ENCODE results near the gene PEX16.

DNA sequence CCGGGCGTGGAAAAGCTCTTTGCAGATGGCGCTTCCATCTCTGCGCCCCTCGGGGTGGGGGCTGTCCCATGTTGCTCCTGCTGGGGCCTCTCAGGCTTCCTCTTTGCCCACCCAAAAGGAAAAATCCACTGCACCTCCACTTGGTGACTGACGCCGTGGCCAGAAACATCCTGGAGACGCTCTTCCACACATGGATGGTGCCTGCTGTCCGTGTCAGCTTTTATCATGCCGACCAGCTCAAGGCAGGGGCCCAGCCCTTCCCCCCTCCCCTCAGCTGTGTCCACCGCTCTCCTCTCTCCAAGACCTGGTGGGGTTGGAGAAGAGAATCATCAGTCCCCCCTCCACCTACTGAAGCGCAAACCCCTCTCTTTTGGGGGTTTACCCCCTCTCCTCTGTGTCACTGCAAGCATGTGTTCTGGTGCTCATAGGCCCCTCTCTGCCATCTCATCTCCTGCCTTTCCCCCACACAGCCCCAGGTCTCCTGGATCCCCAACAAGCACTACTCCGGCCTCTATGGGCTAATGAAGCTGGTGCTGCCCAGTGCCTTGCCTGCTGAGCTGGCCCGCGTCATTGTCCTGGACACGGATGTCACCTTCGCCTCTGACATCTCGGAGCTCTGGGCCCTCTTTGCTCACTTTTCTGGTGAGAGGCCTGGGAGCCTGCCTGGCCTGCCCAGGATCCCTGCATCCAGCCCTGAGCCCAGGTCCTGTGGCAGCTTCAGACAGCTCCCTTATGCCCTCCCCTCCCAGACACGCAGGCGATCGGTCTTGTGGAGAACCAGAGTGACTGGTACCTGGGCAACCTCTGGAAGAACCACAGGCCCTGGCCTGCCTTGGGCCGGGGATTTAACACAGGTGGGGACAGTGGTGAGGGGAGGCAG is 6.6 kb upstream of the PEX16 start:
- TF ChIP-seq, protein P1, sequence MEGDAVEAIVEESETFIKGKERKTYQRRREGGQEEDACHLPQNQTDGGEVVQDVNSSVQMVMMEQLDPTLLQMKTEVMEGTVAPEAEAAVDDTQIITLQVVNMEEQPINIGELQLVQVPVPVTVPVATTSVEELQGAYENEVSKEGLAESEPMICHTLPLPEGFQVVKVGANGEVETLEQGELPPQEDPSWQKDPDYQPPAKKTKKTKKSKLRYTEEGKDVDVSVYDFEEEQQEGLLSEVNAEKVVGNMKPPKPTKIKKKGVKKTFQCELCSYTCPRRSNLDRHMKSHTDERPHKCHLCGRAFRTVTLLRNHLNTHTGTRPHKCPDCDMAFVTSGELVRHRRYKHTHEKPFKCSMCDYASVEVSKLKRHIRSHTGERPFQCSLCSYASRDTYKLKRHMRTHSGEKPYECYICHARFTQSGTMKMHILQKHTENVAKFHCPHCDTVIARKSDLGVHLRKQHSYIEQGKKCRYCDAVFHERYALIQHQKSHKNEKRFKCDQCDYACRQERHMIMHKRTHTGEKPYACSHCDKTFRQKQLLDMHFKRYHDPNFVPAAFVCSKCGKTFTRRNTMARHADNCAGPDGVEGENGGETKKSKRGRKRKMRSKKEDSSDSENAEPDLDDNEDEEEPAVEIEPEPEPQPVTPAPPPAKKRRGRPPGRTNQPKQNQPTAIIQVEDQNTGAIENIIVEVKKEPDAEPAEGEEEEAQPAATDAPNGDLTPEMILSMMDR (IDR thresholded peaks at IDR 0.05) = no peak
- TF ChIP-seq EP300 (IDR thresholded peaks at IDR 0.05) (no peak), POLR2A (IDR thresholded peaks at IDR 0.05) (no peak)

Measured in ovary (tissue), 3 donors.